HL-60/S4 treated with retinoic acid at 250 ng/mL for 4 days and 3 days (cell line): ENCODE data around the gene PODXL.
"Not testable (repeated sequence)": the region's sequence is repeated elsewhere in the genome, so short reads cannot be mapped to it uniquely, and the experiment has no call there.

Experiments
- in situ Hi-C: fragments of 300-500 bp; cut with MboI; formaldehyde crosslinking; loops from 2 replicates; pipeline ENCODE4 v1.7.0; 2022; ENCODE audit warnings: low sequenced_read_pairs

Gene PODXL

GRCh38 chr7:131538071-131538812 is 18.2 kb downstream of the PODXL start:
- in situ Hi-C loops = no loop called here

- in situ Hi-C loops = no loop called here
Observed at GRCh38 chr7:131537571-131537978, 18.9 kb downstream of the PODXL start.

- in situ Hi-C loops = no loop called here
Observed at GRCh38 chr7:131536361-131536849, 20.0 kb downstream of the PODXL start.

- in situ Hi-C loops = no loop called here
Observed at GRCh38 chr7:131533566-131534561, 22.6 kb downstream of the PODXL start.

GRCh38 chr7:131533151-131533559 is 23.3 kb downstream of the PODXL start:
- in situ Hi-C loops = no loop called here

- in situ Hi-C loops = no loop called here
Observed at GRCh38 chr7:131532570-131533091, 23.8 kb downstream of the PODXL start.

- in situ Hi-C loops = no loop called here
Observed at GRCh38 chr7:131530137-131530536, 26.3 kb downstream of the PODXL start.

- in situ Hi-C loops = no loop called here
Observed at GRCh38 chr7:131529617-131530016, 26.8 kb downstream of the PODXL start.

- in situ Hi-C loops = no loop called here
Observed at GRCh38 chr7:131529179-131529578, 27.2 kb downstream of the PODXL start.

GRCh38 chr7:131527456-131527855 is 29.0 kb downstream of the PODXL start:
- in situ Hi-C loops = no loop called here

GRCh38 chr7:131525820-131526219 is 30.6 kb downstream of the PODXL start:
- in situ Hi-C loops = no loop called here

GRCh38 chr7:131524703-131525102 is 31.7 kb downstream of the PODXL start:
- in situ Hi-C loops = no loop called here

GRCh38 chr7:131524115-131524514 is 32.3 kb downstream of the PODXL start:
- in situ Hi-C loops = no loop called here

GRCh38 chr7:131522325-131522930 is 34.0 kb downstream of the PODXL start:
- in situ Hi-C loops = no loop called here

- in situ Hi-C loops = no loop called here
Observed at GRCh38 chr7:131521651-131522163, 34.7 kb downstream of the PODXL start.

- in situ Hi-C loops = no loop called here
Observed at GRCh38 chr7:131518626-131519025, 37.8 kb downstream of the PODXL start.

GRCh38 chr7:131517218-131517923 is 39.1 kb downstream of the PODXL start:
- in situ Hi-C loops = no loop called here

GRCh38 chr7:131515471-131515870 is 41.0 kb downstream of the PODXL start:
- in situ Hi-C loops = not testable (repeated sequence)

GRCh38 chr7:131513245-131514061 is 43.0 kb downstream of the PODXL start:
- in situ Hi-C loops = no loop called here
